ENCODE results near the gene PRDX3.

DNA sequence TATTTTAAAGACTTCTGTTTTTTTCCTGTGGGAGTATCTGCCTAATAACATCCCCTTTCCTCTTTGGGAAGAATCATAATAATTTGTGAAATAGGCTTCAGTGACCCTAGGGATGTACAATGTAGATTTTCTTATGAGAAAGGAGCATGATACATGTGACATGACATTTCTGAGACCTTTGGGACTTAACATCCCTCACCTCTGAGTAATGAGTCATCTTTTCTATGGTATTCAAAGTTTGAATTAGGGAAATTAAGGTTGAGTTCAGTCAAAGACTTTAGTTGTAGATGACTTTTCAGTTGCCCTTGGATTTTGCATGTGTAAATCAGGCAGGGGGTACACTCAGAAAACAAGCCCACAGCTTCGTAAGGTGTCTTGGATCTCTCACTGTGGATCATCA, 43.1 kb upstream of the PRDX3 start:
- TF ChIP-seq EZH2 (IDR thresholded peaks at IDR 0.05; ENCODE audit: borderline replicate concordance, low read length), result no peak
- TF ChIP-seq, protein P1, sequence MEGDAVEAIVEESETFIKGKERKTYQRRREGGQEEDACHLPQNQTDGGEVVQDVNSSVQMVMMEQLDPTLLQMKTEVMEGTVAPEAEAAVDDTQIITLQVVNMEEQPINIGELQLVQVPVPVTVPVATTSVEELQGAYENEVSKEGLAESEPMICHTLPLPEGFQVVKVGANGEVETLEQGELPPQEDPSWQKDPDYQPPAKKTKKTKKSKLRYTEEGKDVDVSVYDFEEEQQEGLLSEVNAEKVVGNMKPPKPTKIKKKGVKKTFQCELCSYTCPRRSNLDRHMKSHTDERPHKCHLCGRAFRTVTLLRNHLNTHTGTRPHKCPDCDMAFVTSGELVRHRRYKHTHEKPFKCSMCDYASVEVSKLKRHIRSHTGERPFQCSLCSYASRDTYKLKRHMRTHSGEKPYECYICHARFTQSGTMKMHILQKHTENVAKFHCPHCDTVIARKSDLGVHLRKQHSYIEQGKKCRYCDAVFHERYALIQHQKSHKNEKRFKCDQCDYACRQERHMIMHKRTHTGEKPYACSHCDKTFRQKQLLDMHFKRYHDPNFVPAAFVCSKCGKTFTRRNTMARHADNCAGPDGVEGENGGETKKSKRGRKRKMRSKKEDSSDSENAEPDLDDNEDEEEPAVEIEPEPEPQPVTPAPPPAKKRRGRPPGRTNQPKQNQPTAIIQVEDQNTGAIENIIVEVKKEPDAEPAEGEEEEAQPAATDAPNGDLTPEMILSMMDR (conservative IDR thresholded peaks at IDR 0.05 in 1 of 2, IDR thresholded peaks at IDR 0.05 in 1 of 2; ENCODE audit: extremely low read depth in 1 of 2, insufficient read depth in 1 of 2, low read depth in 1 of 2, low read length in 2 of 2), result no peak
